ENCODE data around the gene ATP2B2. TPM values are rescaled to one million over a fixed set of nuclear protein-coding genes. Genes with fewer than 3 reads are reported as not detected.
"Not testable (repeated sequence)": the region's sequence is repeated elsewhere in the genome, so short reads cannot be mapped to it uniquely, and the experiment has no call there.

The ATP2B2 gene
- polyA plus RNA-seq, 2 of the 4 experiments (the other 2 are of a cell fraction), result 0.03 to 0.04 TPM

- POLR2A ChIA-PET; ATAC-seq; FAIRE-seq; DNase-seq (ENCODE audit: low read depth in 1 of 2, low spot score in 1 of 2); H3K4me1 ChIP-seq; H3K27ac ChIP-seq; H3K4me2 ChIP-seq; H3K4me3 ChIP-seq; H3K9me3 ChIP-seq; TF ChIP-seq FOSL2 (IDR thresholded peaks at IDR 0.05): not testable (repeated sequence)
- 0 out of 2 replicates have a peak, but pooled peaks have one; percentile 16 for TF ChIP-seq FOSL2 (CRISPR knock-in tag; IDR thresholded peaks at IDR 0.05)
- 28% methylated on average over 3 of the region's 3 CpGs for WGBS (ENCODE audit: missing lambda C conversion rate)
- CTCF ChIA-PET, result interaction anchor here (1.5 kb wide), 1 partner anchor 16 kb away, joined by 4 read pairs; no protein-coding TSS in a partner anchor
Observed at GRCh38 chr3:10382445-10382844, 122.9 kb downstream of the ATP2B2 start.

GRCh38 chr3:10381336-10381735 is 124.0 kb downstream of the ATP2B2 start:
- TF ChIP-seq EP300 (IDR thresholded peaks at IDR 0.05) (no peak), ZSCAN20 (CRISPR knock-in tag; IDR thresholded peaks at IDR 0.05) (no peak), CTCF (IDR thresholded peaks at IDR 0.05) (no peak), CEBPB (IDR thresholded peaks at IDR 0.05) (no peak), HEYL (CRISPR knock-in tag; IDR thresholded peaks at IDR 0.05) (no peak), RARB (CRISPR knock-in tag; IDR thresholded peaks at IDR 0.05) (no peak), EHMT2 (IDR thresholded peaks at IDR 0.05; ENCODE audit: low read depth) (no peak), POLR2A (IDR thresholded peaks at IDR 0.05; ENCODE audit: low read length) (no peak), ZFP36 (IDR thresholded peaks at IDR 0.05; ENCODE audit: borderline replicate concordance, partially characterized antibody) (no peak), E2F6 (IDR thresholded peaks at IDR 0.05; ENCODE audit: borderline replicate concordance, low read depth) (no peak), MAX (IDR thresholded peaks at IDR 0.05) (no peak), CHD2 (IDR thresholded peaks at IDR 0.05; ENCODE audit: low read length, partially characterized antibody) (no peak), CBX8 (IDR thresholded peaks at IDR 0.05) (no peak), HOXB13 (CRISPR knock-in tag; IDR thresholded peaks at IDR 0.05; ENCODE audit: low read depth) (no peak), NPAS2 (CRISPR knock-in tag; IDR thresholded peaks at IDR 0.05; ENCODE audit: borderline replicate concordance) (no peak), PBX3 (IDR thresholded peaks at IDR 0.05) (no peak), EHF (CRISPR knock-in tag; IDR thresholded peaks at IDR 0.05) (no peak), TP53 (CRISPR knock-in tag; IDR thresholded peaks at IDR 0.05) (no peak), BHLHE40 (IDR thresholded peaks at IDR 0.05; ENCODE audit: low read depth, low read length) (no peak)
- CTCF ChIA-PET, result interaction anchor here (1.5 kb wide), 1 partner anchor 17 kb away, joined by 4 read pairs; no protein-coding TSS in a partner anchor
- 64% methylated on average over 4 of the region's 4 CpGs for WGBS (ENCODE audit: missing lambda C conversion rate)
- H3K9me3 ChIP-seq, result no peaks in the 10 kb centered on the region
- H3K4me1 ChIP-seq, result no peaks in the 10 kb centered on the region
- FAIRE-seq, result no peak
- no peak for ATAC-seq
- no peak overlapping the region for H3K27ac ChIP-seq
- H3K4me2 ChIP-seq, result no peak overlapping the region
- H3K4me3 ChIP-seq, result no peak overlapping the region
- POLR2A ChIA-PET, result no interaction called here
- no peak for DNase-seq (ENCODE audit: low read depth in 1 of 2, low spot score in 1 of 2)

GRCh38 chr3:10380906-10381305 is 124.5 kb downstream of the ATP2B2 start:
- no peak overlapping the region for H3K4me2 ChIP-seq
- FAIRE-seq, result no peak
- no peak for TF ChIP-seq RNF2 (IDR thresholded peaks at IDR 0.05; ENCODE audit: borderline replicate concordance, low read depth)
- TF ChIP-seq CBX2 (IDR thresholded peaks at IDR 0.05; ENCODE audit: borderline replicate concordance, low read depth), result no peak
- TF ChIP-seq E2F6 (IDR thresholded peaks at IDR 0.05; ENCODE audit: borderline replicate concordance, low read depth), result no peak
- no peak for TF ChIP-seq SMC3 (IDR thresholded peaks at IDR 0.05)
- H3K27ac ChIP-seq, result no peak overlapping the region
- no peak for ATAC-seq
- ChIA-PET POLR2A (no interaction called here), CTCF (interaction anchor here (1.5 to 4.5 kb wide), 2 partner anchors 18 to 37 kb away, joined by 4 to 19 read pairs; no protein-coding TSS in a partner anchor)
- no peaks in the 10 kb centered on the region for H3K9me3 ChIP-seq
- WGBS (ENCODE audit: missing lambda C conversion rate), result 6% methylated on average over 3 of the region's 3 CpGs
- no peak overlapping the region for H3K4me3 ChIP-seq
- DNase-seq (ENCODE audit: low read depth in 1 of 2, low spot score in 1 of 2), result no peak
- H3K4me1 ChIP-seq, result no peaks in the 10 kb centered on the region
